LNCaP clone FGC (cell line): ENCODE data around the gene SAPCD1.
A peak's percentile ranks its signal among the peaks of the same experiment; 100 is the strongest.

ENCODE experiments used
- DNase-seq: peaks from one replicate; pipeline ENCODE4 v3.0.0-alpha.2; 2011; ENCODE audit warnings: low read depth
- H3K4me3 ChIP-seq: 2 replicates; pipeline ENCODE4 v1.5.1; 2011; ENCODE audit warnings: mild to moderate bottlenecking, low read depth, low read length, control low read depth
- CTCF ChIP-seq: IDR thresholded peaks from 2 replicates; pipeline ENCODE4 v1.5.1; 2012; ENCODE audit warnings: mild to moderate bottlenecking; ENCODE audit not compliant: control insufficient read depth, insufficient read depth; ENCODE audit errors: extremely low read depth

Gene SAPCD1

GRCh38 chr6:31729979-31730630 lies 32.4 kb upstream of the SAPCD1 start:
- no peak for DNase-seq
- H3K4me3 ChIP-seq = peak overlapping the region; percentile 85
- TF ChIP-seq CTCF = 0 out of 2 replicates have a peak, but pooled peaks have one; percentile 6

GRCh38 chr6:31730631-31731086 lies 31.8 kb upstream of the SAPCD1 start:
- TF ChIP-seq CTCF = no peak
- no peak overlapping the region for H3K4me3 ChIP-seq

GRCh38 chr6:31732029-31732428 lies 30.4 kb upstream of the SAPCD1 start:
- DNase-seq = no peak
- no peak for TF ChIP-seq CTCF
- no peak overlapping the region for H3K4me3 ChIP-seq

More at GRCh38 chr6:31730631-31731086, 31.8 kb upstream of the SAPCD1 start:
- no peak for DNase-seq

- no peak for TF ChIP-seq CTCF
- no peak for DNase-seq
- no peak overlapping the region for H3K4me3 ChIP-seq
Measured at GRCh38 chr6:31733734-31734133, 28.7 kb upstream of the SAPCD1 start.

- TF ChIP-seq CTCF = no peak
- peak overlapping the region; percentile 94 for H3K4me3 ChIP-seq
- DNase-seq = no peak
Measured at GRCh38 chr6:31734247-31734820, 28.1 kb upstream of the SAPCD1 start.

- no peak for DNase-seq
- TF ChIP-seq CTCF = no peak
- H3K4me3 ChIP-seq = peak overlapping the region; percentile 94
Measured at GRCh38 chr6:31734821-31735406, 27.5 kb upstream of the SAPCD1 start.
